GM18517 (cell line): ENCODE measurements around the gene SPATS2L.

Experiments used
- ATAC-seq: cut with Tn5 transposase; IDR thresholded peaks from one replicate; pipeline ENCODE4 v1.9.1; 2021; ENCODE audit warnings: mild to moderate bottlenecking, moderate library complexity; ENCODE audit not compliant: unreplicated experiment

SPATS2L gene

GRCh38 chr2:200431996-200432705 lies 125.7 kb downstream of the SPATS2L start:
- no peak for ATAC-seq

GRCh38 chr2:200435379-200435778 lies 128.9 kb downstream of the SPATS2L start:
- no peak for ATAC-seq

- no peak for ATAC-seq
Observed at GRCh38 chr2:200438251-200438650, 131.8 kb downstream of the SPATS2L start.

- no peak for ATAC-seq
Observed at GRCh38 chr2:200438846-200439245, 132.4 kb downstream of the SPATS2L start.

- no peak for ATAC-seq
Observed at GRCh38 chr2:200439981-200440380, 133.5 kb downstream of the SPATS2L start.

GRCh38 chr2:200442471-200442870 lies 136.0 kb downstream of the SPATS2L start:
- ATAC-seq: no peak

- ATAC-seq: no peak
Observed at GRCh38 chr2:200443376-200443775, 136.9 kb downstream of the SPATS2L start.

GRCh38 chr2:200443916-200444315 lies 137.4 kb downstream of the SPATS2L start:
- no peak for ATAC-seq

- no peak for ATAC-seq
Observed at GRCh38 chr2:200444530-200444929, 138.0 kb downstream of the SPATS2L start.

- ATAC-seq: no peak
Observed at GRCh38 chr2:200445284-200445683, 138.8 kb downstream of the SPATS2L start.

- no peak for ATAC-seq
Observed at GRCh38 chr2:200446612-200447011, 140.1 kb downstream of the SPATS2L start.

GRCh38 chr2:200447139-200447855 lies 140.8 kb downstream of the SPATS2L start:
- no peak for ATAC-seq

GRCh38 chr2:200448455-200448854 lies 142.0 kb downstream of the SPATS2L start:
- ATAC-seq: no peak

- ATAC-seq: no peak
Observed at GRCh38 chr2:200449149-200449548, 142.7 kb downstream of the SPATS2L start.

GRCh38 chr2:200450288-200450687 lies 143.8 kb downstream of the SPATS2L start:
- ATAC-seq: no peak

GRCh38 chr2:200451511-200451910 lies 145.0 kb downstream of the SPATS2L start:
- peak; percentile 39 for ATAC-seq

GRCh38 chr2:200452377-200452776 lies 145.9 kb downstream of the SPATS2L start:
- ATAC-seq: no peak

- ATAC-seq: no peak
Observed at GRCh38 chr2:200453142-200453852, 146.8 kb downstream of the SPATS2L start.

GRCh38 chr2:200453853-200454534 lies 147.5 kb downstream of the SPATS2L start:
- no peak for ATAC-seq

- ATAC-seq: peak; percentile 89
Observed at GRCh38 chr2:200454927-200455801, 148.7 kb downstream of the SPATS2L start.
